ENCODE measurements around the gene GPR89A.
"Not testable (repeated sequence)": the region's sequence is repeated elsewhere in the genome, so short reads cannot be mapped to it uniquely, and the experiment has no call there.

GPR89A gene

GRCh38 chr1:145688328-145688727 lies 80.5 kb downstream of the GPR89A start:
- DNase-seq: no peak

GRCh38 chr1:145688924-145689323 lies 81.1 kb downstream of the GPR89A start:
- DNase-seq: no peak

- DNase-seq: no peak
Measured at GRCh38 chr1:145689922-145690321, 82.1 kb downstream of the GPR89A start.

GRCh38 chr1:145690587-145691558 lies 83.1 kb downstream of the GPR89A start:
- DNase-seq: peak in 2 of 5 donors; percentile 8 to 76

GRCh38 chr1:145692785-145693443 lies 85.1 kb downstream of the GPR89A start:
- no peak for DNase-seq

- no peak for DNase-seq
Measured at GRCh38 chr1:145695821-145696629, 88.2 kb downstream of the GPR89A start.

GRCh38 chr1:145696630-145696960 lies 88.8 kb downstream of the GPR89A start:
- DNase-seq: no peak

- no peak for DNase-seq
Measured at GRCh38 chr1:145701306-145701862, 93.6 kb downstream of the GPR89A start.

- no peak for DNase-seq
Measured at GRCh38 chr1:145702052-145702451, 94.3 kb downstream of the GPR89A start.

GRCh38 chr1:145702826-145703225 lies 95.0 kb downstream of the GPR89A start:
- DNase-seq: no peak

- no peak for DNase-seq
Measured at GRCh38 chr1:145705622-145706021, 97.8 kb downstream of the GPR89A start.

- DNase-seq: no peak
Measured at GRCh38 chr1:145706086-145706664, 98.4 kb downstream of the GPR89A start.

- no peak for DNase-seq
Measured at GRCh38 chr1:145707183-145707867, 99.5 kb downstream of the GPR89A start, which contains the start of gene PDZK1. TSS of gene PDZK1 (minus strand) at chr1:145707368. CDS start at chr1:145688021, 19,347 bp downstream.

- DNase-seq: no peak
Measured at GRCh38 chr1:145708063-145708462, 100.3 kb downstream of the GPR89A start.

- DNase-seq: no peak
Measured at GRCh38 chr1:145710291-145711027, 102.7 kb downstream of the GPR89A start.

- no peak for DNase-seq
Measured at GRCh38 chr1:145711213-145711651, 103.4 kb downstream of the GPR89A start.

GRCh38 chr1:145714524-145715111 lies 106.8 kb downstream of the GPR89A start:
- DNase-seq: no peak

- no peak for DNase-seq
Measured at GRCh38 chr1:145716641-145717345, 109.0 kb downstream of the GPR89A start.

GRCh38 chr1:145717833-145718232 lies 110.0 kb downstream of the GPR89A start:
- no peak for DNase-seq

GRCh38 chr1:145718465-145718864 lies 110.7 kb downstream of the GPR89A start:
- not testable (repeated sequence) for DNase-seq
